ENCODE results near the gene ZIC2. TPM values are rescaled to one million over a fixed set of nuclear protein-coding genes. Genes with fewer than 3 reads are reported as not detected.

Gene ZIC2
- total RNA-seq, 2 donors from 2014 or later = not detected

DNA sequence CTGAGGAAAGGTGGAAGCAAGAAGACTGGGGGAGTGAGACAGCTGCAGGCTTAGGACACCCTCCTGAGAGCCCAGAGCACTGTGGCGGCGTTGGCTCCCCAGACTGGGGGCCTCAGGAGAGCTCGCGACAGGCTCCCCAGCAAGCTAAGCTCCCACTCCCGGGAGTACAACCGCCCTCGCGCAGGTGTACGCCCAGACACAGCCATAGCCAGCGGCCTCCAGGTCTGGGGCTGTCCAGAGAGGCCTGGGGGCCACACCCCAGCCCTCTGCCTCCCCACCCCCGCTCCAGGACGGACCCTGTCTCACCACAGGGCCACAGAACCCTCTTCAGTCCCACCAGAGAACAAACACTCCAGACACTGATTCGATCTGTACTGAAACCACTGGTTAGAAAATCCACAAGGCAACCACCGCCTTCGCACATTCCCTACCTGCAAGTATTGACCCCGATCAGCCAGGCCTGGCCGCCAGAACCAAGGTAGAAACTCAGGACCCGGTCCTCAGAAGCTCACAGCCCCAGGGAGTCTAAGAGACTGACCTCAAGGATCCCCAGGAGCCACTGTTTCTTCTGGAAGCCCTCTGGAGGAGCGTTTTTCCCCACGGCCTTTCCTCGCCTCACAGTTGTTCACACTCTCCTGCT, 26.4 kb upstream of the ZIC2 start:
- ATAC-seq (no peak), DNase-seq (no peak)
- Histone ChIP-seq H3K27me3 (peaks cover 6 to 47% of the 10 kb centered on the region in 2 donors), H3K4me3 (no peak overlapping the region), H3K27ac (no peak overlapping the region), H3K4me1 (peaks cover 38% of the 10 kb centered on the region), H3K9me3 (no peaks in the 10 kb centered on the region), H3K36me3 (replicated peaks in 1 of 2; ENCODE audit: insufficient read depth in 1 of 2, low read depth in 2 of 2) (no peaks in the 10 kb centered on the region)
- intact Hi-C loops (cut with DNase I) = no loop called here
- WGBS, 2 donors = 56 to 58% methylated on average over 8 to 21 of the region's 21 CpGs
- TF ChIP-seq, protein P1, sequence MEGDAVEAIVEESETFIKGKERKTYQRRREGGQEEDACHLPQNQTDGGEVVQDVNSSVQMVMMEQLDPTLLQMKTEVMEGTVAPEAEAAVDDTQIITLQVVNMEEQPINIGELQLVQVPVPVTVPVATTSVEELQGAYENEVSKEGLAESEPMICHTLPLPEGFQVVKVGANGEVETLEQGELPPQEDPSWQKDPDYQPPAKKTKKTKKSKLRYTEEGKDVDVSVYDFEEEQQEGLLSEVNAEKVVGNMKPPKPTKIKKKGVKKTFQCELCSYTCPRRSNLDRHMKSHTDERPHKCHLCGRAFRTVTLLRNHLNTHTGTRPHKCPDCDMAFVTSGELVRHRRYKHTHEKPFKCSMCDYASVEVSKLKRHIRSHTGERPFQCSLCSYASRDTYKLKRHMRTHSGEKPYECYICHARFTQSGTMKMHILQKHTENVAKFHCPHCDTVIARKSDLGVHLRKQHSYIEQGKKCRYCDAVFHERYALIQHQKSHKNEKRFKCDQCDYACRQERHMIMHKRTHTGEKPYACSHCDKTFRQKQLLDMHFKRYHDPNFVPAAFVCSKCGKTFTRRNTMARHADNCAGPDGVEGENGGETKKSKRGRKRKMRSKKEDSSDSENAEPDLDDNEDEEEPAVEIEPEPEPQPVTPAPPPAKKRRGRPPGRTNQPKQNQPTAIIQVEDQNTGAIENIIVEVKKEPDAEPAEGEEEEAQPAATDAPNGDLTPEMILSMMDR (IDR thresholded peaks at IDR 0.05) = no peak
- no peak for TF ChIP-seq POLR2A (IDR thresholded peaks at IDR 0.05)

DNA sequence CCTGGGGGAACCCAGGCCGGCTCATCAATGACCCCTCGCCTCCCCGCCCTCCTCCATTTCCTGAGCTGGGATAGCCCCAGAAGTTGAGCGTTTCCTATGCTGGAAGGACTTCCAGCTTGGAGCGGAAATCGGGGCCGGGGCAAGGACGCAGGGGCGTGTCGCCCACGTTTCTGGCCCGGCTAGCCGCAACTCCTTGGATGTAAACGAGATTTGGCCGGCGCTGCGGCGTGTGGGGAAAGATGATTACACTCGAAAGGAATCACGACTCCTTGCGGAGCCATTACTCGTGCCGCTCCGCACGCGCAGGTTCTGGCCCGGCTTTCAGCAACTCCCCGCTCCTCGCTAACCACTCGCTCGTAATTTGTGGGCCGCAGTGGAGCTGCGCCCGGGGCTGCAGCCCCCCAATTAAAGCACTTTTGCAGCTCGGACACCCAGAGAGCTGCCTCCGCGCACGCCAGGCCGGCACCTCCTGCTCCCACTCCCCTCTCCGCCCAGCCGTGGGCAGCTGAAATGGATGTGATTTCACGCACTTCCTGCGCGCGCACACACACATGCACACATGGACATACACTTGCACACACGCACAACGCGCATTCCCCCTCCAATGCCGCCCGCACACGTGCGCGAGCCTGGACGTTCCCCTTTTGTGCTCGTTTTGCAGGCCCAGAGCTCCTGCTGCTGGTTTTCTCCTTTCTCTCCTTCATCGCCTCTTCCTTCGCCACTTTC, 25.7 kb upstream of the ZIC2 start:
- peaks cover 38% of the 10 kb centered on the region for H3K4me1 ChIP-seq
- TF ChIP-seq, protein P1 (IDR thresholded peaks at IDR 0.05) = no peak
- TF ChIP-seq POLR2A (IDR thresholded peaks at IDR 0.05) = no peak
- no peak for DNase-seq
- 3 to 6% methylated on average over 18 to 57 of the region's 57 CpGs for WGBS, 2 donors
- no peak overlapping the region for H3K4me3 ChIP-seq
- no peaks in the 10 kb centered on the region for H3K36me3 ChIP-seq (replicated peaks in 1 of 2; ENCODE audit: insufficient read depth in 1 of 2, low read depth in 2 of 2)
- intact Hi-C loops (cut with DNase I) = no loop called here
- H3K27me3 ChIP-seq = peaks cover 6 to 50% of the 10 kb centered on the region in 2 donors
- no peak overlapping the region for H3K27ac ChIP-seq
- no peaks in the 10 kb centered on the region for H3K9me3 ChIP-seq
- ATAC-seq = no peak

GRCh38 chr13:99956473-99957349, 24.9 kb upstream of the ZIC2 start:
- Histone ChIP-seq H3K4me3 (no peak overlapping the region), H3K27ac (no peak overlapping the region), H3K36me3 (replicated peaks in 1 of 2; ENCODE audit: insufficient read depth in 1 of 2, low read depth in 2 of 2) (no peaks in the 10 kb centered on the region), H3K4me1 (peaks cover 38% of the 10 kb centered on the region), H3K9me3 (no peaks in the 10 kb centered on the region), H3K27me3 (peaks cover 6 to 52% of the 10 kb centered on the region in 2 donors)
- intact Hi-C loops (cut with DNase I) = no loop called here
- DNase-seq = no peak
- WGBS, 2 donors = 2 to 4% methylated on average over 40 to 67 of the region's 68 CpGs
- peak; percentile 41 for ATAC-seq
- TF ChIP-seq, protein P1 (IDR thresholded peaks at IDR 0.05) = no peak
- TF ChIP-seq POLR2A (IDR thresholded peaks at IDR 0.05) = no peak

GRCh38 chr13:99958406-99959126, 23.0 kb upstream of the ZIC2 start:
- intact Hi-C loops (cut with DNase I) = no loop called here
- TF ChIP-seq, protein P1 (IDR thresholded peaks at IDR 0.05) = no peak
- TF ChIP-seq POLR2A (IDR thresholded peaks at IDR 0.05) = no peak
- 14 to 19% methylated on average over 33 to 35 of the region's 35 CpGs for WGBS, 2 donors
- H3K4me1 ChIP-seq = peaks cover 38% of the 10 kb centered on the region
- no peaks in the 10 kb centered on the region for H3K36me3 ChIP-seq (replicated peaks in 1 of 2; ENCODE audit: insufficient read depth in 1 of 2, low read depth in 2 of 2)
- DNase-seq = no peak
- H3K4me3 ChIP-seq = no peak overlapping the region
- H3K27me3 ChIP-seq = peaks cover 6 to 52% of the 10 kb centered on the region in 2 donors
- H3K9me3 ChIP-seq = no peaks in the 10 kb centered on the region
- no peak overlapping the region for H3K27ac ChIP-seq
- ATAC-seq = no peak
